Pancreas (tissue), 10 donors: ENCODE measurements around the gene DOCK1. TPM values are rescaled to one million over a fixed set of nuclear protein-coding genes. Genes with fewer than 3 reads are reported as not detected.

ENCODE experiments used
- ATAC-seq, 4 donors: fragments of 200-7000 bp; cut with Tn5 transposase; one replicate each; pipeline versions ENCODE4 v1.8.0 to v1.9.1; 2020; ENCODE audit warnings: mild to moderate bottlenecking in 4 of 4, moderate library complexity in 4 of 4
- DNase-seq, 6 donors: peaks; one replicate each; pipeline ENCODE4 v3.0.0-alpha.2; 2020
- FAIRE-seq: peaks from 2 replicates; lab custom pipeline; 2012; peaks lifted over from hg19 to GRCh38; lab: Jason Lieb, UNC
- H3K27ac ChIP-seq, 4 donors: fragments of 200-600 bp; sonication (generic); 1 replicate in 3 of 4; 2 replicates in 1 of 4; pipeline versions ENCODE4 v1.5.0 to v1.8.0; 2020
- H3K27me3 ChIP-seq, 4 donors: fragments of 200-600 bp; one replicate each; pipeline ENCODE4 v1.8.0; 2021
- H3K36me3 ChIP-seq, 3 donors: fragments of 200-600 bp; sonication (generic) in 1 of 3; one replicate each; pipeline versions ENCODE4 v1.5.0 to v1.8.0; 2020 to 2021
- H3K4me1 ChIP-seq, 3 donors: fragments of 200-600 bp; one replicate each; pipeline ENCODE4 v1.8.0; 2021
- H3K4me3 ChIP-seq, 4 donors: fragments of 200-600 bp; sonication (generic) in 2 of 4; one replicate each; pipeline versions ENCODE4 v1.5.0 to v1.8.0; 2020 to 2021
- H3K9me3 ChIP-seq, 4 donors: fragments of 200-600 bp; one replicate each; pipeline ENCODE4 v1.8.0; 2021
- CTCF ChIP-seq, 4 donors: fragments of 200-600 bp; sonication (generic) in 3 of 4; IDR thresholded peaks; one replicate each; pipeline versions ENCODE4 v1.5.0 to v1.8.0; 2021; ENCODE audit warnings: antibody characterized with exemption in 4 of 4
- whole genome bisulfite sequencing, 2 donors: extraction: QIAGEN DNeasy Blood & Tissue Kit; methylation state at CpG; one replicate each; pipeline ENCODE4 v1.1.7; 2013; 5-methylcytosine and 5-hydroxymethylcytosine counted together
- intact Hi-C, 3 donors: fragments of 100-400 bp; cut with DNase I; formaldehyde crosslinking; loops; one replicate each; pipeline versions ENCODE4 v1.11.1 to v1.14.2; 2022
- polyA plus RNA-seq, 2 donors: library from polyadenylated mRNA; stranded (reverse); fragments of 200-250 nt; gene quantifications; one replicate each; pipeline ENCODE4 v1.2.3, GENCODE V29; 2013
- total RNA-seq, 6 donors: library from RNA; stranded (reverse); fragmentation: NEBNext Ultra II Directional in 4 of 6; extraction: Animal tissue kit (Norgen Biotek cat#: 25700) in 4 of 6; gene quantifications; one replicate each; pipeline versions ENCODE4 v1.2.1 to v1.2.4, GENCODE V29; 2021 to 2023
- donor health status: healthy with polysubstance abuse.
- donor health status: DM: no; HTN: no; CAD: no; lungs with moderate emphysema.
- donor health status: DM: no; HTN: no; CAD: no.
- donor health status: control.
- donor health status: control.
- donor health status: Bipolar disorder and iron deficiency.
- donor health status: DM: yes; HTN: yes; CAD: no.
- donor health status: DM: no; HTN: no; CAD: no.
- donor health status: DM: no; HTN: no; CAD: no.
- donor health status: DM: yes; HTN: yes; CAD: no.

The DOCK1 gene
- total and polyA plus RNA-seq, 8 donors = 12.1 to 38.6 (median 24.2) TPM

GRCh38 chr10:127417686-127418401 lies 512.6 kb downstream of the DOCK1 start:
- intact Hi-C loops = no loop called here
- Histone ChIP-seq H3K27ac (no peak overlapping the region), H3K4me1 (no peaks in the 10 kb centered on the region), H3K36me3 (peaks cover 0 to 3% (median 0%) of the 10 kb centered on the region in 3 donors), H3K4me3 (no peak overlapping the region), H3K9me3 (no peaks in the 10 kb centered on the region), H3K27me3 (no peaks in the 10 kb centered on the region)
- no peak for TF ChIP-seq CTCF (IDR thresholded peaks at IDR 0.05)
- ATAC-seq = no peak
- FAIRE-seq = no peak
- no peak for DNase-seq
- 90 to 92% methylated on average over 12 of the region's 12 CpGs for WGBS, 2 donors

- no peak for TF ChIP-seq CTCF (IDR thresholded peaks at IDR 0.05)
- no peak overlapping the region for H3K27ac ChIP-seq
- intact Hi-C loops = no loop called here
- no peak overlapping the region for H3K4me3 ChIP-seq
- H3K36me3 ChIP-seq = peaks cover 0 to 3% (median 0%) of the 10 kb centered on the region in 3 donors
- ATAC-seq = no peak
- no peak for DNase-seq
- H3K4me1 ChIP-seq = no peaks in the 10 kb centered on the region
- WGBS, 2 donors = 88 to 90% methylated on average over 13 of the region's 13 CpGs
- no peaks in the 10 kb centered on the region for H3K9me3 ChIP-seq
- H3K27me3 ChIP-seq = no peaks in the 10 kb centered on the region
- FAIRE-seq = no peak
These were observed 513.4 kb downstream of the DOCK1 start for GRCh38 chr10:127418536-127419168.

- H3K27ac ChIP-seq = no peak overlapping the region
- ATAC-seq = no peak
- H3K4me1 ChIP-seq = no peaks in the 10 kb centered on the region
- no peaks in the 10 kb centered on the region for H3K27me3 ChIP-seq
- intact Hi-C loops = no loop called here
- no peak for TF ChIP-seq CTCF (IDR thresholded peaks at IDR 0.05)
- WGBS, 2 donors = 92% methylated on average over 10 of the region's 10 CpGs
- peaks cover 0 to 3% (median 0%) of the 10 kb centered on the region in 3 donors for H3K36me3 ChIP-seq
- FAIRE-seq = no peak
- H3K9me3 ChIP-seq = no peaks in the 10 kb centered on the region
- DNase-seq = no peak
- no peak overlapping the region for H3K4me3 ChIP-seq
These were observed 515.0 kb downstream of the DOCK1 start for GRCh38 chr10:127420138-127420684.

- WGBS, 2 donors = 92 to 93% methylated on average over 8 of the region's 8 CpGs
- no peak for ATAC-seq
- FAIRE-seq = no peak
- Histone ChIP-seq H3K9me3 (no peaks in the 10 kb centered on the region), H3K4me1 (no peaks in the 10 kb centered on the region), H3K4me3 (no peak overlapping the region), H3K27ac (no peak overlapping the region), H3K27me3 (no peaks in the 10 kb centered on the region), H3K36me3 (peaks cover 0 to 24% (median 9%) of the 10 kb centered on the region in 3 donors)
- intact Hi-C loops = no loop called here
- TF ChIP-seq CTCF (IDR thresholded peaks at IDR 0.05) = no peak
- no peak for DNase-seq
These were observed 518.1 kb downstream of the DOCK1 start for GRCh38 chr10:127423218-127423915.
